H9 (cell line): ENCODE data around the gene LCMT2. TPM values are rescaled to one million over a fixed set of nuclear protein-coding genes. Genes with fewer than 3 reads are reported as not detected.

ENCODE experiments used
- DNase-seq: peaks from one replicate; pipeline ENCODE4 v3.0.0-alpha.2; 2017
- H2AFZ ChIP-seq: one replicate; pipeline ENCODE4 v1.6.1; 2013; ENCODE audit warnings: mild to moderate bottlenecking, low read length, control low read depth, moderate library complexity
- H2AK5ac ChIP-seq: 2 replicates; pipeline ENCODE4 v1.6.1; 2013; ENCODE audit warnings: low read length, control low read depth, mixed read lengths; ENCODE audit not compliant: insufficient read length
- H2BK120ac ChIP-seq: one replicate; pipeline ENCODE4 v1.6.1; 2013; ENCODE audit warnings: low read depth, mild to moderate bottlenecking, low read length, control low read depth, inconsistent platforms; ENCODE audit not compliant: poor library complexity, severe bottlenecking
- H2BK12ac ChIP-seq: 2 replicates; pipeline ENCODE4 v1.6.1; 2013; ENCODE audit warnings: low read length, control low read depth, mixed read lengths, low read depth; ENCODE audit not compliant: insufficient read length
- H2BK15ac ChIP-seq: 2 replicates; pipeline ENCODE4 v1.6.1; 2013; ENCODE audit warnings: low read depth, low read length, control low read depth
- H2BK20ac ChIP-seq: one replicate; pipeline ENCODE4 v1.6.1; 2013; ENCODE audit warnings: low read depth, mild to moderate bottlenecking, low read length, control low read depth, inconsistent platforms; ENCODE audit not compliant: poor library complexity, severe bottlenecking
- H2BK5ac ChIP-seq: 2 replicates; pipeline ENCODE4 v1.6.1; 2013; ENCODE audit warnings: low read length, control low read depth, mixed read lengths; ENCODE audit not compliant: insufficient read length
- H3K14ac ChIP-seq: 2 replicates; pipeline ENCODE4 v1.6.1; 2013; ENCODE audit warnings: low read length, control low read depth; ENCODE audit not compliant: insufficient read depth
- H3K18ac ChIP-seq: 2 replicates; pipeline ENCODE4 v1.6.1; 2013; ENCODE audit warnings: low read depth, mild to moderate bottlenecking, mixed read lengths, low read length, control low read depth; ENCODE audit not compliant: insufficient read length
- H3K23ac ChIP-seq: 2 replicates; pipeline ENCODE4 v1.6.1; 2013; ENCODE audit warnings: low read length, control low read depth, mixed read lengths, low read depth; ENCODE audit not compliant: insufficient read length
- H3K23me2 ChIP-seq: 2 replicates; pipeline ENCODE4 v1.6.1; 2013; ENCODE audit warnings: low read depth, mild to moderate bottlenecking, mixed read lengths, low read length, control low read depth; ENCODE audit not compliant: insufficient read length, poor library complexity, severe bottlenecking
- H3K27ac ChIP-seq: 2 replicates; pipeline ENCODE4 v1.5.1; 2013; ENCODE audit warnings: low read length, control low read depth, mixed read lengths, low read depth; ENCODE audit not compliant: insufficient read length
- H3K27me3 ChIP-seq: 2 replicates; pipeline ENCODE4 v1.6.1; 2013; ENCODE audit warnings: low read length, control low read depth, inconsistent platforms; ENCODE audit not compliant: insufficient read depth
- H3K4ac ChIP-seq: 2 replicates; pipeline ENCODE4 v1.6.1; 2013; ENCODE audit warnings: low read depth, mild to moderate bottlenecking, control low read depth, inconsistent platforms, low read length, moderate library complexity
- H3K4me1 ChIP-seq: 2 replicates; pipeline ENCODE4 v1.6.1; 2013; ENCODE audit warnings: low read length, control low read depth, inconsistent platforms; ENCODE audit not compliant: insufficient read depth
- H3K4me2 ChIP-seq: 2 replicates; pipeline ENCODE4 v1.6.1; 2013; ENCODE audit warnings: low read length, control low read depth, mixed read lengths; ENCODE audit not compliant: insufficient read length, insufficient read depth
- H3K56ac ChIP-seq: 2 replicates; pipeline ENCODE4 v1.6.1; 2013; ENCODE audit warnings: low read depth, mild to moderate bottlenecking, mixed read lengths, low read length, control low read depth; ENCODE audit not compliant: insufficient read length
- H3K79me1 ChIP-seq: 2 replicates; pipeline ENCODE4 v1.6.1; 2013; ENCODE audit warnings: low read depth, mild to moderate bottlenecking, moderate library complexity, low read length, control low read depth, inconsistent platforms; ENCODE audit not compliant: insufficient read depth, poor library complexity, severe bottlenecking
- H3K79me2 ChIP-seq: 2 replicates; pipeline ENCODE4 v1.6.1; 2013; ENCODE audit warnings: low read length, control low read depth, inconsistent platforms; ENCODE audit not compliant: insufficient read depth
- H3K9ac ChIP-seq: 2 replicates; pipeline ENCODE4 v1.6.1; 2013; ENCODE audit warnings: low read length, control low read depth, mixed read lengths; ENCODE audit not compliant: insufficient read length; ENCODE audit errors: extremely low read depth
- H3K9me3 ChIP-seq: one replicate; pipeline ENCODE4 v1.6.1; 2013; ENCODE audit warnings: low read depth, low read length, inconsistent platforms; ENCODE audit not compliant: control insufficient read depth
- H3T11ph ChIP-seq: one replicate; pipeline ENCODE4 v1.6.1; 2013; ENCODE audit warnings: mild to moderate bottlenecking, low read length, control low read depth, inconsistent platforms
- H4K20me1 ChIP-seq: one replicate; pipeline ENCODE4 v1.6.1; 2013; ENCODE audit not compliant: control insufficient read depth, insufficient read length, insufficient read depth
- H4K5ac ChIP-seq: 2 replicates; pipeline ENCODE4 v1.6.1; 2013; ENCODE audit warnings: low read depth, mild to moderate bottlenecking, mixed read lengths, low read length, control low read depth; ENCODE audit not compliant: insufficient read length
- H4K8ac ChIP-seq: replicated peaks from 2 replicates; pipeline ENCODE4 v1.6.1; 2013; ENCODE audit warnings: low read length, control low read depth, mixed read lengths, low read depth; ENCODE audit not compliant: insufficient read length
- H4K91ac ChIP-seq: 2 replicates; pipeline ENCODE4 v1.6.1; 2013; ENCODE audit warnings: low read depth, mild to moderate bottlenecking, moderate library complexity, mixed read lengths, low read length, control low read depth; ENCODE audit not compliant: insufficient read length
- H3K27ac Mint-ChIP-seq, 3 experiments: 2 replicates in 2 of 3; 3 replicates in 1 of 3; pipeline ENCODE4 v1.8.0; 2020 to 2021; ENCODE audit warnings: mixed read lengths in 3 of 3, mild to moderate bottlenecking in 1 of 3, moderate library complexity in 1 of 3
- H3K27me3 Mint-ChIP-seq: 2 replicates; pipeline ENCODE4 v1.8.0; 2021; ENCODE audit warnings: low read depth, mild to moderate bottlenecking, moderate library complexity, mixed read lengths
- H3K36me3 Mint-ChIP-seq, 3 experiments: 2 replicates in 2 of 3; 3 replicates in 1 of 3; pipeline ENCODE4 v1.8.0; 2020 to 2021; ENCODE audit warnings: low read depth in 3 of 3, mixed read lengths in 3 of 3; ENCODE audit not compliant: insufficient read depth in 1 of 3
- H3K4me1 Mint-ChIP-seq, 2 experiments: 2 replicates each; pipeline ENCODE4 v1.8.0; 2020; ENCODE audit warnings: mixed read lengths in 2 of 2
- H3K4me3 Mint-ChIP-seq, 2 experiments: 2 replicates in 1 of 2; 3 replicates in 1 of 2; pipeline ENCODE4 v1.8.0; 2020 to 2021; ENCODE audit warnings: mild to moderate bottlenecking in 2 of 2, mixed read lengths in 2 of 2, moderate library complexity in 1 of 2
- H3K9me3 Mint-ChIP-seq, 2 experiments: 2 replicates in 1 of 2; 3 replicates in 1 of 2; pipeline ENCODE4 v1.8.0; 2020; ENCODE audit warnings: mild to moderate bottlenecking in 2 of 2, mixed read lengths in 2 of 2, moderate library complexity in 1 of 2
- CTCF ChIP-seq: fragments of 200-600 bp; sonication (generic); conservative IDR thresholded peaks from 3 replicates; pipeline ENCODE4 v1.8.0; 2021; ENCODE audit warnings: antibody characterized with exemption, mild to moderate bottlenecking
- WGBS: extraction: QIAGEN DNeasy Blood & Tissue Kit; methylation state at CpG from one replicate; pipeline ENCODE4 v1.1.7; 2013; ENCODE audit warnings: missing lambda C conversion rate, low lambda C conversion rate, mixed read lengths; ENCODE audit not compliant: insufficient read length; ENCODE audit errors: extremely low coverage; 5-methylcytosine and 5-hydroxymethylcytosine counted together
- total RNA-seq: library from RNA; stranded (reverse); gene quantifications from 2 replicates; pipeline ENCODE4 v1.2.1, GENCODE V29; 2021

The LCMT2 gene
- total RNA-seq, 1 experiment from 2014 or later = 16.5 TPM

- H4K20me1 ChIP-seq = no peaks in the 10 kb centered on the region
- no peak overlapping the region for H2BK5ac ChIP-seq
- no peaks in the 10 kb centered on the region for H3K23me2 ChIP-seq
- H2BK12ac ChIP-seq = no peak overlapping the region
- no peak overlapping the region for H3K4me2 ChIP-seq
- no CpG with 5 or more reads among the region's 2 CpGs for WGBS
- no peak overlapping the region for H3K4ac ChIP-seq
- no peaks in the 10 kb centered on the region for H3K79me1 ChIP-seq
- H3K36me3 Mint-ChIP-seq = peaks cover 0 to 20% (median 6%) of the 10 kb centered on the region in 3 experiments; a peak in 6 of 7 replicates
- no peak overlapping the region for H3K27ac ChIP-seq
- no peaks in the 10 kb centered on the region for H3K4me1 ChIP-seq
- no peak overlapping the region for H3T11ph ChIP-seq
- H3K79me2 ChIP-seq = no peaks in the 10 kb centered on the region
- no peak overlapping the region for H3K14ac ChIP-seq
- H3K56ac ChIP-seq = no peak overlapping the region
- H3K27me3 ChIP-seq = no peaks in the 10 kb centered on the region
- H2AFZ ChIP-seq = no peak overlapping the region
- no peaks in the 10 kb centered on the region for H3K9me3 ChIP-seq
- H2AK5ac ChIP-seq = no peak overlapping the region
- no peak overlapping the region for H4K5ac ChIP-seq
- no peak for TF ChIP-seq CTCF
- no peak overlapping the region for H3K23ac ChIP-seq
- H2BK120ac ChIP-seq = no peak overlapping the region
- no peak for DNase-seq
- H3K9ac ChIP-seq = no peak overlapping the region
- H3K9me3 Mint-ChIP-seq = no peaks in the 10 kb centered on the region
- no peak overlapping the region for H4K8ac ChIP-seq
- no peak overlapping the region for H2BK15ac ChIP-seq
- no peak overlapping the region for H3K27ac Mint-ChIP-seq
- no peak overlapping the region for H4K91ac ChIP-seq
- no peak overlapping the region for H2BK20ac ChIP-seq
- H3K4me1 Mint-ChIP-seq = no peaks in the 10 kb centered on the region
- no peak overlapping the region for H3K18ac ChIP-seq
- no peak overlapping the region for H3K4me3 Mint-ChIP-seq
- H3K27me3 Mint-ChIP-seq = no peaks in the 10 kb centered on the region; the same call in 1 of the 2 replicates
Observed at GRCh38 chr15:43346305-43346704, 15.9 kb upstream of the LCMT2 start.
